H1 (cell line): ENCODE results near the gene PDE4DIP. TPM values are rescaled to one million over a fixed set of nuclear protein-coding genes. Genes with fewer than 3 reads are reported as not detected.
"Not testable (repeated sequence)": the region's sequence is repeated elsewhere in the genome, so short reads cannot be mapped to it uniquely, and the experiment has no call there.

Experiments used
- CTCF ChIA-PET: fragments of 300-600 bp; sonication (Branson Sonifier 250); formaldehyde crosslinking; loops from one replicate; lab custom pipeline; 2021; ENCODE audit not compliant: partially characterized antibody; lab: Charles Lee
- POLR2A ChIA-PET: fragments of 300-600 bp; sonication (Branson Sonifier 250); formaldehyde crosslinking; loops from one replicate; lab custom pipeline; 2021; ENCODE audit warnings: inconsistent platforms; ENCODE audit not compliant: partially characterized antibody; lab: Charles Lee
- DNase-seq, 2 experiments: peaks; one replicate each; pipeline versions ENCODE4 v3.0.0 to v3.0.0-alpha.2; 2010 to 2022; ENCODE audit warnings: low spot score in 2 of 2, low read depth in 1 of 2, mixed read lengths in 1 of 2
- FAIRE-seq: peaks from 2 replicates; lab custom pipeline; 2011; peaks lifted over from hg19 to GRCh38; lab: Jason Lieb, UNC
- H2AFZ ChIP-seq: 2 replicates; pipeline ENCODE4 v1.8.1; 2012; ENCODE audit warnings: low read length, inconsistent platforms
- H2AK5ac ChIP-seq: 2 replicates; pipeline ENCODE4 v1.6.1; 2013; ENCODE audit warnings: low read depth, low read length
- H2BK120ac ChIP-seq: replicated peaks from 2 replicates; pipeline ENCODE3; 2013; ENCODE audit warnings: low read depth, low read length, inconsistent platforms
- H2BK12ac ChIP-seq: 2 replicates; pipeline ENCODE4 v1.6.1; 2013; ENCODE audit warnings: low read depth, low read length
- H2BK15ac ChIP-seq: 2 replicates; pipeline ENCODE4 v1.6.1; 2013; ENCODE audit warnings: low read length
- H2BK20ac ChIP-seq: 2 replicates; pipeline ENCODE4 v1.6.1; 2013; ENCODE audit warnings: low read length
- H2BK5ac ChIP-seq: 2 replicates; pipeline ENCODE4 v1.6.1; 2013; ENCODE audit warnings: low read depth, low read length
- H3K14ac ChIP-seq: 2 replicates; pipeline ENCODE4 v1.6.1; 2013; ENCODE audit warnings: inconsistent platforms; ENCODE audit not compliant: insufficient read length
- H3K18ac ChIP-seq: 2 replicates; pipeline ENCODE4 v1.6.1; 2013; ENCODE audit warnings: low read length; ENCODE audit errors: extremely low read depth
- H3K23ac ChIP-seq: 2 replicates; pipeline ENCODE4 v1.6.1; 2013; ENCODE audit warnings: inconsistent platforms; ENCODE audit not compliant: insufficient read length
- H3K23me2 ChIP-seq: 2 replicates; pipeline ENCODE4 v1.6.1; 2013; ENCODE audit warnings: low read depth, low read length
- H3K27ac ChIP-seq: 2 replicates; pipeline ENCODE4 v1.6.1; 2011; ENCODE audit warnings: low read depth, low read length, inconsistent platforms
- H3K27me3 ChIP-seq, 4 experiments: replicated peaks in 1 of 4; 1 replicate in 1 of 4; 2 replicates in 3 of 4; pipeline versions ENCODE4 v1.6.1 to v1.8.1; 2011 to 2013; ENCODE audit warnings: low read length in 3 of 4, mild to moderate bottlenecking in 3 of 4, inconsistent platforms in 2 of 4, mixed read lengths in 2 of 4, moderate library complexity in 1 of 4; ENCODE audit not compliant: control insufficient read depth in 3 of 4, insufficient read depth in 3 of 4; ENCODE audit errors: extremely low read depth in 1 of 4
- H3K36me3 ChIP-seq, 4 experiments: 2 replicates each; pipeline versions ENCODE4 v1.6.1 to v1.8.1; 2011 to 2013; ENCODE audit warnings: mild to moderate bottlenecking in 4 of 4, low read length in 3 of 4, moderate library complexity in 2 of 4, control low read depth in 1 of 4, inconsistent platforms in 1 of 4; ENCODE audit not compliant: insufficient read depth in 4 of 4, control insufficient read depth in 2 of 4
- H3K4ac ChIP-seq: replicated peaks from 2 replicates; pipeline ENCODE3; 2013; ENCODE audit warnings: low read length, low read depth, mixed read lengths, inconsistent platforms; ENCODE audit not compliant: insufficient read length
- H3K4me1 ChIP-seq, 4 experiments: replicated peaks in 1 of 4; 1 replicate in 1 of 4; 2 replicates in 3 of 4; pipeline versions ENCODE4 v1.6.1 to v1.8.1; 2011 to 2013; ENCODE audit warnings: low read length in 3 of 4, inconsistent platforms in 2 of 4, mixed read lengths in 1 of 4; ENCODE audit not compliant: insufficient read depth in 4 of 4, control insufficient read depth in 3 of 4
- H3K4me2 ChIP-seq, 2 experiments: 2 replicates each; pipeline versions ENCODE4 v1.6.1 to v1.8.1; 2011 to 2013; ENCODE audit warnings: low read depth in 2 of 2, low read length in 2 of 2, control low read depth in 1 of 2, inconsistent platforms in 1 of 2, mild to moderate bottlenecking in 1 of 2; ENCODE audit not compliant: insufficient read depth in 1 of 2
- H3K4me3 ChIP-seq, 4 experiments: fragments of 200-600, 300-600 bp in 1 of 4; sonication (generic), shearing (Covaris generic), sonication (Bioruptor Twin) in 1 of 4; 2 replicates each; pipeline versions ENCODE4 v1.5.1 to v1.8.1; 2011 to 2016; ENCODE audit warnings: low read length in 4 of 4, low read depth in 3 of 4, control low read depth in 2 of 4, inconsistent platforms in 2 of 4, mild to moderate bottlenecking in 2 of 4, mixed read lengths in 1 of 4, moderate library complexity in 1 of 4; ENCODE audit not compliant: insufficient read depth in 2 of 4; ENCODE audit errors: extremely low read depth in 1 of 4
- H3K56ac ChIP-seq: replicated peaks from 2 replicates; pipeline ENCODE3; 2013; ENCODE audit warnings: low read depth, mild to moderate bottlenecking, mixed read lengths, low read length, inconsistent platforms; ENCODE audit not compliant: insufficient read length
- H3K79me1 ChIP-seq: 2 replicates; pipeline ENCODE4 v1.6.1; 2013; ENCODE audit warnings: low read depth, low read length, control low read depth
- H3K79me2 ChIP-seq, 2 experiments: 2 replicates each; pipeline versions ENCODE4 v1.6.1 to v1.8.1; 2012 to 2013; ENCODE audit warnings: low read length in 2 of 2, mild to moderate bottlenecking in 2 of 2, inconsistent platforms in 1 of 2; ENCODE audit not compliant: insufficient read depth in 2 of 2, control insufficient read depth in 1 of 2
- H3K9ac ChIP-seq, 4 experiments: replicated peaks in 1 of 4; 1 replicate in 1 of 4; 2 replicates in 3 of 4; pipeline versions ENCODE4 v1.6.1 to v1.8.1; 2011 to 2013; ENCODE audit warnings: low read depth in 3 of 4, low read length in 3 of 4, control low read depth in 2 of 4, mild to moderate bottlenecking in 2 of 4, moderate library complexity in 2 of 4, inconsistent platforms in 1 of 4; ENCODE audit errors: extremely low read depth in 1 of 4
- H3K9me3 ChIP-seq, 2 experiments: 2 replicates each; pipeline versions ENCODE4 v1.6.1 to v1.8.1; 2012 to 2013; ENCODE audit warnings: mild to moderate bottlenecking in 2 of 2, moderate library complexity in 2 of 2, control low read depth in 1 of 2, inconsistent platforms in 1 of 2, low read depth in 1 of 2, low read length in 1 of 2, mixed read lengths in 1 of 2; ENCODE audit not compliant: insufficient read depth in 2 of 2
- H4K20me1 ChIP-seq, 2 experiments: replicated peaks in 1 of 2; 2 replicates each; pipeline versions ENCODE3 to v1.8.1; 2011 to 2013; ENCODE audit warnings: inconsistent platforms in 2 of 2, low read length in 2 of 2, mild to moderate bottlenecking in 1 of 2; ENCODE audit not compliant: insufficient read depth in 2 of 2, control insufficient read depth in 1 of 2
- H4K5ac ChIP-seq: 2 replicates; pipeline ENCODE4 v1.6.1; 2013; ENCODE audit warnings: low read length, low read depth, mixed read lengths, inconsistent platforms; ENCODE audit not compliant: insufficient read length
- H4K8ac ChIP-seq: 2 replicates; pipeline ENCODE4 v1.8.0; 2013; ENCODE audit warnings: mild to moderate bottlenecking, moderate library complexity, low read length, inconsistent platforms; ENCODE audit not compliant: insufficient read depth; ENCODE audit errors: extremely low read depth
- H4K91ac ChIP-seq: replicated peaks from 2 replicates; pipeline ENCODE3; 2013; ENCODE audit warnings: low read length, mixed read lengths, inconsistent platforms; ENCODE audit not compliant: insufficient read length
- WGBS, 2 experiments: shearing (Covaris generic) in 1 of 2; methylation state at CpG; one replicate each; pipeline versions ENCODE4 v1.1.6 to v1.1.7; 2013 to 2015; ENCODE audit warnings: low lambda C conversion rate in 2 of 2, mixed read lengths in 2 of 2, inconsistent platforms in 1 of 2, low coverage in 1 of 2, missing lambda C conversion rate in 1 of 2; ENCODE audit not compliant: insufficient replicate concordance in 2 of 2, insufficient coverage in 1 of 2, insufficient read length in 1 of 2; ENCODE audit errors: extremely low coverage in 1 of 2, missing lambda C conversion rate in 1 of 2; 5-methylcytosine and 5-hydroxymethylcytosine counted together
- polyA plus RNA-seq, 7 experiments: library from polyadenylated mRNA; depleted of rRNA in 3 of 7; stranded (reverse) in 5 of 7; unstranded in 2 of 7; fragments of >200 nt in 5 of 7; fragments of 200-250 nt in 2 of 7; gene quantifications; 1 replicate in 5 of 7; 2 replicates in 1 of 7; 4 replicates in 1 of 7; pipeline versions ENCODE4 v1.2.1 to v1.2.3, GENCODE V29; 2011 to 2013; ENCODE audit warnings: missing spikeins in 2 of 7, mixed read lengths in 2 of 7
- total RNA-seq: library from RNA; stranded (reverse); fragmentation: NEBNext Ultra II Directional; extraction: Animal tissue kit (Norgen Biotek cat#: 25700); gene quantifications from 2 replicates; pipeline ENCODE4 v1.2.1, GENCODE V29; 2021

The PDE4DIP gene
- total and polyA plus RNA-seq, 2 of the 8 experiments (the other 6 are each of a cell fraction or from before 2014, with no cell fraction given), result 8.4 to 40.5 TPM

- H2BK20ac ChIP-seq, H3K9ac ChIP-seq, H4K20me1 ChIP-seq, H3K4me1 ChIP-seq, H3K79me2 ChIP-seq, H2BK15ac ChIP-seq, H3K27me3 ChIP-seq, H3K4me2 ChIP-seq, DNase-seq, H3K14ac ChIP-seq, H2AK5ac ChIP-seq, H3K27ac ChIP-seq, H4K8ac ChIP-seq, H3K18ac ChIP-seq, H3K23me2 ChIP-seq, H2BK12ac ChIP-seq, H3K36me3 ChIP-seq, H3K4me3 ChIP-seq, H4K91ac ChIP-seq, FAIRE-seq, H3K23ac ChIP-seq, H3K4ac ChIP-seq, H3K9me3 ChIP-seq, H3K79me1 ChIP-seq, H2BK5ac ChIP-seq, H2BK120ac ChIP-seq, POLR2A ChIA-PET, H4K5ac ChIP-seq, H3K56ac ChIP-seq, CTCF ChIA-PET, H2AFZ ChIP-seq: not testable (repeated sequence)
- WGBS, 2 experiments, result no CpG with 5 or more reads among the region's 5 CpGs
Observed at GRCh38 chr1:148894360-148895352, 50.4 kb downstream of the PDE4DIP start.
